ENCODE data around the gene RAP1GAP2.

DNA sequence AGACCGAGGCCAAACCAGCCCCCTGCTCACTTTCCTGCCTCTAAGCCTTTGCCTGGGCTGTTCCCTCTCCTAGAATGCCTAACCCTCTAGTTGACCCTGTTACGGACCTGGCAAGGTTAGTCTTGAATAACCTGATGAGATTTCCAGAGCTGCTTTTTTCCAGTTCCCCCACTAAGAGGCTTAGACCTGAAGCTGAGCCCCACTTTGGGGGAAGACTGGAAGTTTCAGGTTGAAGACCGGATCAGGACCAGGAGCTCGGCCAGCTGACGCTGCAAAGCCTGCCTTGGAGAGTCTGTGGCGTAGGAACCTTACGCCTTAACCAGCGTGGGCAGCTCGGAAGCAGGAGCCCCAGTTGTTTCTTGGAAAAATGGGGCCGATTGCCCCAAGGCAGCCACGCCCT is 137.4 kb downstream of the RAP1GAP2 start:
- TF ChIP-seq, protein P1, sequence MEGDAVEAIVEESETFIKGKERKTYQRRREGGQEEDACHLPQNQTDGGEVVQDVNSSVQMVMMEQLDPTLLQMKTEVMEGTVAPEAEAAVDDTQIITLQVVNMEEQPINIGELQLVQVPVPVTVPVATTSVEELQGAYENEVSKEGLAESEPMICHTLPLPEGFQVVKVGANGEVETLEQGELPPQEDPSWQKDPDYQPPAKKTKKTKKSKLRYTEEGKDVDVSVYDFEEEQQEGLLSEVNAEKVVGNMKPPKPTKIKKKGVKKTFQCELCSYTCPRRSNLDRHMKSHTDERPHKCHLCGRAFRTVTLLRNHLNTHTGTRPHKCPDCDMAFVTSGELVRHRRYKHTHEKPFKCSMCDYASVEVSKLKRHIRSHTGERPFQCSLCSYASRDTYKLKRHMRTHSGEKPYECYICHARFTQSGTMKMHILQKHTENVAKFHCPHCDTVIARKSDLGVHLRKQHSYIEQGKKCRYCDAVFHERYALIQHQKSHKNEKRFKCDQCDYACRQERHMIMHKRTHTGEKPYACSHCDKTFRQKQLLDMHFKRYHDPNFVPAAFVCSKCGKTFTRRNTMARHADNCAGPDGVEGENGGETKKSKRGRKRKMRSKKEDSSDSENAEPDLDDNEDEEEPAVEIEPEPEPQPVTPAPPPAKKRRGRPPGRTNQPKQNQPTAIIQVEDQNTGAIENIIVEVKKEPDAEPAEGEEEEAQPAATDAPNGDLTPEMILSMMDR (IDR thresholded peaks at IDR 0.05 in 8 of 11, conservative IDR thresholded peaks at IDR 0.05 in 3 of 11), result no peak
- no peak for TF ChIP-seq POLR2A (IDR thresholded peaks at IDR 0.05)

All from spleen (tissue), 7 donors.